Tibial nerve (tissue), 4 donors: ENCODE results near the gene FAM200B.

Experiments
- EP300 ChIP-seq, 2 donors: sonication (generic); formaldehyde crosslinking; IDR thresholded peaks; one replicate each; pipeline ENCODE4 v1.6.1; 2017; ENCODE audit warnings: antibody characterized with exemption in 2 of 2, mild to moderate bottlenecking in 1 of 2
- POLR2A ChIP-seq, 2 donors: fragments of 450-650 bp; IDR thresholded peaks; one replicate each; pipeline ENCODE4 v1.6.1; 2017; ENCODE audit warnings: antibody characterized with exemption in 2 of 2, mild to moderate bottlenecking in 2 of 2, moderate library complexity in 2 of 2
- TF ChIP-seq, protein P1 (sequence below), 5 experiments: fragments of 200-600 bp in 3 of 5; fragments of 450-650 bp in 2 of 5; sonication (generic) in 3 of 5; IDR thresholded peaks; one replicate each; pipeline ENCODE4 v1.5.1; 2016 to 2019; ENCODE audit warnings: antibody characterized with exemption in 5 of 5, mild to moderate bottlenecking in 3 of 5, moderate library complexity in 2 of 5

- TF ChIP-seq, protein P1, sequence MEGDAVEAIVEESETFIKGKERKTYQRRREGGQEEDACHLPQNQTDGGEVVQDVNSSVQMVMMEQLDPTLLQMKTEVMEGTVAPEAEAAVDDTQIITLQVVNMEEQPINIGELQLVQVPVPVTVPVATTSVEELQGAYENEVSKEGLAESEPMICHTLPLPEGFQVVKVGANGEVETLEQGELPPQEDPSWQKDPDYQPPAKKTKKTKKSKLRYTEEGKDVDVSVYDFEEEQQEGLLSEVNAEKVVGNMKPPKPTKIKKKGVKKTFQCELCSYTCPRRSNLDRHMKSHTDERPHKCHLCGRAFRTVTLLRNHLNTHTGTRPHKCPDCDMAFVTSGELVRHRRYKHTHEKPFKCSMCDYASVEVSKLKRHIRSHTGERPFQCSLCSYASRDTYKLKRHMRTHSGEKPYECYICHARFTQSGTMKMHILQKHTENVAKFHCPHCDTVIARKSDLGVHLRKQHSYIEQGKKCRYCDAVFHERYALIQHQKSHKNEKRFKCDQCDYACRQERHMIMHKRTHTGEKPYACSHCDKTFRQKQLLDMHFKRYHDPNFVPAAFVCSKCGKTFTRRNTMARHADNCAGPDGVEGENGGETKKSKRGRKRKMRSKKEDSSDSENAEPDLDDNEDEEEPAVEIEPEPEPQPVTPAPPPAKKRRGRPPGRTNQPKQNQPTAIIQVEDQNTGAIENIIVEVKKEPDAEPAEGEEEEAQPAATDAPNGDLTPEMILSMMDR (IDR thresholded peaks at IDR 0.05): no peak
- no peak for TF ChIP-seq POLR2A (IDR thresholded peaks at IDR 0.05)
- no peak for TF ChIP-seq EP300 (IDR thresholded peaks at IDR 0.05)
Measured at GRCh38 chr4:15737255-15737654, 55.6 kb downstream of the FAM200B start.
